Colonic mucosa (tissue), 4 donors: ENCODE measurements around the gene ACSF3. TPM values are rescaled to one million over a fixed set of nuclear protein-coding genes. Genes with fewer than 3 reads are reported as not detected.

Experiments used
- DNase-seq: peaks from one replicate; pipeline ENCODE4 v3.0.0-alpha.2; 2020
- H3K27ac ChIP-seq: fragments of 200-600 bp; one replicate; pipeline ENCODE4 v1.8.0; 2021
- H3K27me3 ChIP-seq: fragments of 200-600 bp; one replicate; pipeline ENCODE4 v1.8.0; 2021
- H3K36me3 ChIP-seq: fragments of 200-600 bp; one replicate; pipeline ENCODE4 v1.8.0; 2021
- H3K4me1 ChIP-seq: fragments of 200-600 bp; one replicate; pipeline ENCODE4 v1.8.0; 2021; ENCODE audit warnings: mild to moderate bottlenecking
- H3K4me3 ChIP-seq: fragments of 200-600 bp; one replicate; pipeline ENCODE4 v1.8.0; 2021
- H3K9ac ChIP-seq, 2 donors: one replicate each; pipeline ENCODE4 v1.7.0; 2013; ENCODE audit warnings: control low read depth in 2 of 2, low read depth in 2 of 2, low read length in 2 of 2
- H3K9me3 ChIP-seq: fragments of 200-600 bp; one replicate; pipeline ENCODE4 v1.8.0; 2021
- CTCF ChIP-seq: fragments of 200-600 bp; IDR thresholded peaks from one replicate; pipeline ENCODE4 v1.8.0; 2022; ENCODE audit warnings: antibody characterized with exemption, mild to moderate bottlenecking
- intact Hi-C: fragments of 100-400 bp; cut with DNase I; formaldehyde crosslinking; loops from one replicate; pipeline ENCODE4 v1.14.1; 2022
- total RNA-seq, 2 donors: library from RNA; stranded (reverse); fragmentation: NEBNext Ultra II Directional in 1 of 2; extraction: Animal tissue kit (Norgen Biotek cat#: 25700) in 1 of 2; gene quantifications; one replicate each; pipeline ENCODE4 v1.2.1, GENCODE V29; 2021
- donor health status: healthy.
- donor health status: DM: no; HTN: no; CAD: no.
- donor health status: DM: no; HTN: no; CAD: no.

The ACSF3 gene
- total RNA-seq, 2 donors from 2014 or later = 60.2 TPM

GRCh38 chr16:89152831-89153700 is 59.4 kb downstream of the ACSF3 start:
- no peak for TF ChIP-seq CTCF

GRCh38 chr16:89153848-89154271 is 60.2 kb downstream of the ACSF3 start:
- no peaks in the 10 kb centered on the region for H3K27me3 ChIP-seq
- H3K9me3 ChIP-seq = no peaks in the 10 kb centered on the region
- DNase-seq = no peak
- no peaks in the 10 kb centered on the region for H3K4me1 ChIP-seq
- no peak overlapping the region for H3K9ac ChIP-seq
- intact Hi-C loops = no loop called here
- no peak overlapping the region for H3K27ac ChIP-seq
- H3K36me3 ChIP-seq = no peaks in the 10 kb centered on the region
- no peak for TF ChIP-seq CTCF
- H3K4me3 ChIP-seq = no peak overlapping the region

More at GRCh38 chr16:89152831-89153700, 59.4 kb downstream of the ACSF3 start:
- Histone ChIP-seq H3K9ac (no peak overlapping the region), H3K27me3 (no peaks in the 10 kb centered on the region), H3K36me3 (no peaks in the 10 kb centered on the region), H3K9me3 (no peaks in the 10 kb centered on the region), H3K4me1 (no peaks in the 10 kb centered on the region), H3K4me3 (no peak overlapping the region), H3K27ac (no peak overlapping the region)
- no peak for DNase-seq
- intact Hi-C loops = no loop called here

- intact Hi-C loops = no loop called here
- TF ChIP-seq CTCF = no peak
- Histone ChIP-seq H3K9ac (peak overlapping the region in 1 of 2 donors; percentile 12), H3K36me3 (no peaks in the 10 kb centered on the region), H3K4me1 (no peaks in the 10 kb centered on the region), H3K4me3 (no peak overlapping the region), H3K27me3 (no peaks in the 10 kb centered on the region), H3K9me3 (no peaks in the 10 kb centered on the region), H3K27ac (no peak overlapping the region)
- no peak for DNase-seq
These were observed 60.9 kb downstream of the ACSF3 start for GRCh38 chr16:89154390-89155183.

- H3K4me1 ChIP-seq = no peaks in the 10 kb centered on the region
- H3K27me3 ChIP-seq = no peaks in the 10 kb centered on the region
- H3K36me3 ChIP-seq = no peaks in the 10 kb centered on the region
- no peak overlapping the region for H3K27ac ChIP-seq
- intact Hi-C loops = no loop called here
- no peak overlapping the region for H3K9ac ChIP-seq
- peak; percentile 44 for DNase-seq
- TF ChIP-seq CTCF = no peak
- no peaks in the 10 kb centered on the region for H3K9me3 ChIP-seq
- H3K4me3 ChIP-seq = no peak overlapping the region
These were observed 61.6 kb downstream of the ACSF3 start for GRCh38 chr16:89155184-89155679.

- H3K9me3 ChIP-seq = no peaks in the 10 kb centered on the region
- H3K9ac ChIP-seq = no peak overlapping the region
- intact Hi-C loops = no loop called here
- no peak overlapping the region for H3K27ac ChIP-seq
- H3K4me1 ChIP-seq = no peaks in the 10 kb centered on the region
- TF ChIP-seq CTCF = no peak
- H3K27me3 ChIP-seq = no peaks in the 10 kb centered on the region
- no peak overlapping the region for H3K4me3 ChIP-seq
- DNase-seq = no peak
- H3K36me3 ChIP-seq = no peaks in the 10 kb centered on the region
These were observed 62.4 kb downstream of the ACSF3 start for GRCh38 chr16:89155851-89156739.
